Stimulated activated CD4-positive, alpha-beta T cell treated with anti-CD3 and anti-CD28 coated beads, Interleukin-4, amount 100 ng/mL, for 1 hour (primary cell): ENCODE measurements around the gene TPK1.
"Not testable (repeated sequence)": the region's sequence is repeated elsewhere in the genome, so short reads cannot be mapped to it uniquely, and the experiment has no call there.

Experiments used
- DNase-seq: peaks from one replicate; pipeline ENCODE4 v3.0.0-alpha.2; 2020

TPK1 gene

DNA sequence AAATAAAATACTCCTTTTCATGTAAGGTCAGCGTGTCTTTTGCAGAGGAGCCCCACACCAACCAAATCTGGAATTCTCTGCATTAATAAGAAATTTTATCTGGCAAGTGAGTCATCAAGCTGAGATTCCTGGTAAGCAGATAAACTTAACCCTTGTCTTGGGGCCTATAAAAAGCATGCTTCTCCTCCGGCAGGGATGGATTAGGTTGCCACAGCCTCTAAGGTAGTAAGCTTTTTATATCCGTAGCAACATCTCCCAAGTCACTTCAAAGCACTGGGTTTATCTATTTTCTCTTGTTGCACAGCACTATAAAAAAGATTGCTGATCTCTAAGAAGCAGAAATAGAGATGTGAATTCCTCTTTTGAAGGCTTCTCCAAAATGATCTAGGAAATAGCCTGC, 229.6 kb downstream of the TPK1 start:
- DNase-seq = no peak

DNA sequence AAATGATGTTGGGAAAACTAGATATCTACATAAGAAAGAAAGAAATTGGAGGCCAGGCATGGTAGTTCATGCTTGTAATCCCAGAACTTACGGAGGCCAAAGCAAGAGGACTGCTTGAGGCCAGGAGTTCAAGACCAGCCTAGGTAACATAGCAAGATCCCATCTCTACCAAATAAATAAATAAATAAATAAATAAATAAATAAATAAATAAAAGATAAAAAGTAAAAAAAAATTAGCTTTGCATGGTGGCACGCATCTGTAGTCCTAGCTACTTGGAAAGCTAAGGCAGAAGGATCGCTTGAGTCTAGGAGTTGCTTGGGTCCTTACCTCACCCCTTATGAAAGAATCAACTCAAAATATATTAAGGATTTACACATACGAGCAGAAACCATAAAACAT, 238.9 kb downstream of the TPK1 start:
- no peak for DNase-seq

DNA sequence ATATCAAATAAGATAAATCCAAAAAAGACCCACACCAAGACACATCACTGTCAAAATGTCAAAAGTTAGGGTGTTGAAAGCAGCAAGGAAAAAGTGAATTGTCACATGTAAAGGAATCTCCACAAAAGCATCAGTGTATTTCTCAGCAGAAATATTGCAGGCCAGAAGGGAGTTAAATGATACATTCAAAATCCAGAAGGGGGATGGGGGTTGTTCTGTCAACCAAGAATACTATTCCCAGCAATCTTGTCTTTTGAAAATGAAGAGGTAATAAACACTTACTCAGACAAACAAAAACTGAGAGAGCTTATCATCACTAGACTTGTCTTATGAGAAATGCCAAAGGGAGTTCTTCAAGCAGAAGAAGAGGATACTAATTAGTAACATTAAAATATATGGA, 241.3 kb downstream of the TPK1 start:
- no peak for DNase-seq

DNA sequence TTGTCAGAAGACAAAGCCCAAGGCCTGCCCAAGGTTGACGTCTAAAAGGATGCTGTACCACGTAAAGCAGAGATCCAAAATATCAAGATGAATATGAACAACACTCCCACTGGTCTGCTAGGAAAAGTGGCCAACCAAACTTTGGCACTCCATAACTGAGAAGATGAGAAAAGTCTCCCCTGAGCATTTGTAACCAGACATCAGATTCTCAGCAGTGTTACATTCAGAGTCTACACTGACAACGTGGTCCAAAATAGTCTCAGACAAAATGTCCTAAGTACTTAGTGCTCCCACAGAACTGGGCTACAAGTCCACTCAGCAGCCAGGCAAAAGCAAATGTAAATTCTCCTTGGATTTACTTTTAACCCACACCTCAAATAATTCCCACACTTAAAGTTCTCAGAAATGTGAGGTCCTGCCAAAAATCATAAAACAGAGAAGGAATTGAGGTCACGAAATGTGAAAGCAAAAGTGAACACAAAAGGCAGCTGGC, 247.2 kb downstream of the TPK1 start:
- no peak for DNase-seq

DNA sequence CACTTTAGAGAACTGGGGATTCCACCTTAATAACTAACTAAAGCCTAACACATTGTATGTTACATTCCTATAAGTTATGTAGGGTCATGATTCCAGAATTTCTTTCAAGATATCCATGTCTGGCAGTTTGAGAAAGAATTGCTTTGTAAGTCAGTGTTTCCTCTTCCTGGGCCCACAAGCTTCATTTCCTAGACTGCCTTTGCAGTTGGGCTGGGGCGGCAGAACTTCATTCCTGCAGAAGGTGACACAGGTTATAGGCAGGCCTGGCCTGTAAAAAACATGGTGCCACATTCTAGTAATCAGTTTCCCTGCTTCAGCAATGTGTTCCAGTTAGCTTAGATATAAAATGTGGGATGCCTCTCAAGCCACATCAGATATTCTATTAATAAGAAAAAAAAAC, 248.2 kb downstream of the TPK1 start:
- DNase-seq = no peak

DNA sequence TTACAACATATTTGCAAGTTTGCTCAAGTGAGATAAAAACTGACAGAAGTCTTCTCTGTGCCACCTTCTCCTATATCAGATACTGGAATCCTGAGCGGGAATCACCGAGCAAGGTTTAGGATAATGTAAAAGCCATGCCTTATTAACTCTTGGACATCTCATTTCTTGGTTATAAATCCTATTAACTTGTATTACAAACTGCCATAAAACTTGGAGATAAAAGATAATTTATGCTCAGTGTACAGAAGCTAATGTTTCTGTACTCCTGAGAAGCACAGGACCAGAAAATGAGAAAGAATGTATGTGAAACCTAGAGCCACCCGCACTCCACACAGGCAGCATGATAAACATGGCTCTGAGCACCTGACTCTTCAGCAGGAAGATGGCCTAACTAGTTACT, 251.1 kb downstream of the TPK1 start:
- DNase-seq = no peak

DNA sequence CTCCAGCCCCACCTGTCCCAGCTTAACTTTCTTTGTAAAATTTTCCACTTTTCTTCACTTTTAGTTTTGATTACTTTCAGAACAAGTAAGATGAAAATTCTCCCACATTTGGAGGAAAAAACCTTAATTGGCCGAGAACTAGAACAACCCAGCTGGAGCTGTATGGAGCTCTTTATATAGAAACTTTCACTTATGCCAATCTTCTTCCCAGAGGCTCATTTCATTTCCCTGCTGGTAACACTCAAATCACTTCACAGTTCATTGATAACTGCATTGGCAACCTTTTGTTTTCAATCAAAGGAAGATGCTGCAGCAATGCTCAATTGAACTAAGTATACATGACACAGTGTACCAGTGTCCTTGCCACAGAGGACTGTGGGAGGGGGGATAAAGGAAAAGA, 256.2 kb downstream of the TPK1 start:
- no peak for DNase-seq

DNA sequence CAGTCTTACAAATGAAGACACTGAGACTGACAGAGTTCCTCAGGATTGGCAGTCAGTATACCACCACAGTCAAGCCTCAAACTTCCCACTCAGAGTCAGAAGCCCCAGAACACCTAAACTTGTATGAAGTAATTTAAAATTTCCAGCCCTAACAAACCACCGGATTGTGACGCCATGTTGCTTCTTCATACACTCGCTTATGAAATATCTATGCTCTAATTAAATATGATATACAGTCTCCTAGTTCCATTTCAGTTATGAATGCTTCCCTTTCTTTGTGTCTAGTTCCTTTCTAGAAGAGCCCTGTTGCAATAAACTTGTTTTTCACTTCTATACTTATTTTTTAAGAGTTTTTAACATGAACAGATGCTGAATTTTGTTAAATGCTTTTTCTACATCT, 260.4 kb downstream of the TPK1 start:
- no peak for DNase-seq

DNA sequence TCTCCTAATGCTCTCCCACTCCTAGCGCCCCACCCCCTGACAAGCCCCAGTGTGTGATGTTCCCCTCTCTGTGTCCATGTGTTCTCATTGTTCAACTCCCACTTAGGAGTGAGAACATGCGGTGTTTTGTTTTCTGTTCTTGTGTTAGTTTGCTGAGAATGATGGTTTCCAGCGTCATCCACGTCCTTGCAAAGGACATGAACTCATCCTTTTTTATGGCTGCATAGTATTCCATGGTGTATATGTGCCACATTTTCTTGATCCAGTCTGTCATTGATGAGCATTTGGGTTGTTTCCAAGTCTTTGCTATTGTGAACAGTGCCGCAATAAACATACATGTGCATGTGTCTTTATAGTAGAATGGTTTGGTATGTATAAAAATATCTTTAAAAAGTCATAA, 261.1 kb downstream of the TPK1 start:
- DNase-seq = not testable (repeated sequence)

DNA sequence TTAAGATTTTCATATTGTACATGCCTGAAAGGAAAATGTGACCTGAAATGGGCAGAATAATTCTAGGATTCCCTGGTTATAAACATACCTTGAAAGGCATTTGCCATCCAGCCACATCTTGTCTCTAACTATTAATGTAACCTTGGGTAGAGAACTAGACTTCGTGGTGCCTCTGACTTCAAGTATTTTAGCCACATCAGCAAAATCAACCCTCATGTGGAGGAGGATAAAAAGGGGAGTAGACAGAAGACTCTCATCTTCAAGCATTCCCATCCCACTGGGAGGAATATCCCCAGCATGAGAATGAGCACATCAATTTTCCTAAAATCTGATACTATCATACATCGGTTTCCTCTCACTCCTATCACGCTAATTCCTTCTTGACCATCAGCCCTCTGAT, 267.6 kb downstream of the TPK1 start:
- DNase-seq = no peak

DNA sequence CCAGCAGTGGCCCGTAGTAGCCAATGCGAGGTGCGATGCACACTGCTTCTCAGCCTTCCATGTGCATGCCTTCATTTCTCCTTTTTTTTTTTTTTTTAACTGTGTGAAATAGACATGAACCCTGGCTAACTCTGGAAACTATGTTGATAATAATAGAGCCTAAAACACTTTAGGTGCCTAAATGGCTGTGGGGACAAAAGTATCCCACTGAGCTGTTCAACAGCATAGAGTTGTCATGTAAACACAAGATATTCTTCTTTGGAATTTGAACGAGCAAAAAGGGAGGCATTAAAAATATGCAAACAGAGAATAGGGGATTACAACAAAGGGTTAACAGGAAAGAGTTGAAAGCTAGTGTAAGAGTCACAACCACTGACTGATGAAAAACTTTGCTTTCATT, 270.3 kb downstream of the TPK1 start:
- DNase-seq = no peak

DNA sequence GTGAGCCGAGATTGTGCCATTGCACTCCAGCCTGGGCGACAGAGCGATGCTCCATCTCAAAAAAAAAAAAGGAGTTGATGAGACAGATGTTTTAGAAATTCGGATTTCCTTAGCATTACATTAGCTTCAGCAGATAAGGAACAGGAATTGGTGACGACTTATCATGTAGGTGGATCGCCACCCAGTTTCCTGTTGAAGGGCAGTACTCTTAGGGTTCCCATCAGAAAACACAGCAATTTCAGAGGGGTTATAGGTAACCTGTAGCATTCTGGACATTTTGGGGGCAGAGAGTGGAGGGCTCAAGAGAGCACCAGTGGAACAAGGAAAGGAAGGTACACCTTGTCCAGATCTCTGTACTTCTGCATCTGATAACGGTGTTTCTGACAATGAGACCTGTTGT, 286.0 kb downstream of the TPK1 start:
- no peak for DNase-seq

DNA sequence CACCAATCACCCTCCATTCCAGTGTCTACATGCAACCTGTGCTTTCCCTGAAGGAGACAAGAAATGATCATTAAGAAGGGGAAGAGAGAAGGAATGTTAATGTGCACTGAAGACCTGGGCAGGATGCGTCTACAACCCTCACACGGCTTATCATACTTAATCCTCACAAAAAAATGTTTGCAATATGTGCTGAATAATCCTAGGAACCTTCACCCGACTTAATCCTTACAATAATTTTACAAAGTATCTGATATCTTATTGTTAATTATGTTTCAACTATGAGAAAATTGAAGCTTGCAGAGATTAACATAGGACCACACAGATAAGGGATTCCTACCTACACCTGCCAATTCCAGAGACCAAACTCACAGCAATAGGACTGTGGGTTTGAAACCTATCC, 287.3 kb downstream of the TPK1 start:
- DNase-seq = no peak

DNA sequence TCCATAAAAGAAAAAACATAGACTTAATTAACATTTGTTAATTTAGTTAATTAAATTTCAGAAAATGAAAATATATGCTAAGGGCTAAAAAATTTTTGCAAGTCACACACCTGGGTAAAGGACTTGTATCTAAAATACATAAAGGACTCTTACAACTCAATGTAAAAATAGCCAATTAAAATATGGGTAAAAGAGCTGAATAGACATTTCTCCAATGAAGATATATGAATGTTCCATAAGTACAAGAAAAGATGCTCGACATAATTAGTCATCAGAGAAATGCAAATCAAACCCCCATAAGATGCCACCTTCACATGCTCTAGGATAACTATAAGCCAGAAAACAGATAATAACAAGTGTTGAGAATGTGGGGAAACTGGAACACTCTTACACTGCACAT, 288.0 kb downstream of the TPK1 start:
- no peak for DNase-seq

DNA sequence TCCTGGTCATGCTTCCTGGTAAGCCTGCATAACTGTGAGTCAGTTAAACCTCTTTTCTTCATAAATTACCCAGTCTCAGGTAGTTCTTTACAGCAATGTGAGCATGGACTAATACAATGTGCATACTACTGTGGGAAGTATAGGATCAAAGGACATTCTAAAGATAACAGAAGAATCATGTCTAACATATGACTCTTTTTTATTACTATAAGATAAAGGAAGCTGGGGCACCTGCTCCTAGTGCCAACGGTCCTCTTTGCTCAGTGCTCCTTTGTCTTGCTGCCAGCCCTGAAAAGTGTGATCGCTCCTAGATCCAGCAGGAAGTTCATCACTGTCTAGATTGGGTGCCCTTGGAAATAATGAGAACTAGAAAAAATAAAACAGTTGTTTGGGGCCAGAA, 289.1 kb downstream of the TPK1 start:
- no peak for DNase-seq

DNA sequence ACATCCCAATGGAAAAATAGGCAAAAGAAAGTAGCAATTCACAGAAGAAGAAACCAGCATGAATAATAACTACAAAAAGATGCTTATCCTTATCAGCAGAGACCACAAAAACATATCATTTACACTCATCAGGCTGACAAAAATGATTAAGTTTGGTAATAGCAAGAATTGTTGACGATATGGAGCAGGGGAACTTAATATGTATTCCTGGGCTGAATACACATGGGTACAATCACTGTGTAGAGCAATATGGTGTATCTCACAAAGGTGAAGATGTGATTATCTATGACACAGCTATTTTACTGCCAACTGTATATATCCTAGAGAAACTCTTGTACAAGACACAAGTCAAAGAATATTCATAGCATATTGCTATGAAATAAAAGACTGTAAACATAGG, 290.5 kb downstream of the TPK1 start:
- DNase-seq = no peak

DNA sequence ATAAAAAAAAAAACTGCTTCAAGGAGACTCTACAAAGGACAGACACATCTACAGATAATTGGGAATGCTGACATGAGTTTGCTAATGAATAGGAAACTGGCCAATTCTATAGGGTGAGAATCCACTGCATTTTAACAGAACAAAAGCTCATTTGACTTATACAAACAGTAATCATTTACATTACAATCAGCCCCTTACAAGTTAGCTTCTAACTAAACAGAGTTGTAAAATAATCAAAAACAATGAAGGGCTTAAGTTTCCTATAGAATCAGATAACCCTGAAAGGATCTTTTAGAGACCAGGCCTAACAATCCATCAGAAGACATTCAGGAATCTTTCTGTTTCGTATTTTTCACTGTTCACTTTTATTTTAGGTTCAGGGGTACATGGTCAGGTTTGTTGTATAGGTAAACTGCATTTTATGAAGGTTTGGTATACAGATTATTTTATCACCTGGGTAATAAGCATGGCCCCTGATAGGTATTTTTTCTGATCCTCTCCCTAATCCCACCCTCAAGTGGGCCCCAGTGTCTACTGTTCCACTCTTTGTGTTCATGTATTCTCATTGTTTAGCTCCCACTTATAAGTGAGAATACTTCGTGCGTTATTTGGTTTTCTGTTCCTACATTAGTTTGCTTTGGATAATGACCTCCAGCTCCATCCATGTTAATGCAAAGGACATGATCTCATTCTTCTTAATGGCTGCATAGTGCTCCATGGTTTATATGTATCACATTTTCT, 301.0 kb downstream of the TPK1 start:
- no peak for DNase-seq

DNA sequence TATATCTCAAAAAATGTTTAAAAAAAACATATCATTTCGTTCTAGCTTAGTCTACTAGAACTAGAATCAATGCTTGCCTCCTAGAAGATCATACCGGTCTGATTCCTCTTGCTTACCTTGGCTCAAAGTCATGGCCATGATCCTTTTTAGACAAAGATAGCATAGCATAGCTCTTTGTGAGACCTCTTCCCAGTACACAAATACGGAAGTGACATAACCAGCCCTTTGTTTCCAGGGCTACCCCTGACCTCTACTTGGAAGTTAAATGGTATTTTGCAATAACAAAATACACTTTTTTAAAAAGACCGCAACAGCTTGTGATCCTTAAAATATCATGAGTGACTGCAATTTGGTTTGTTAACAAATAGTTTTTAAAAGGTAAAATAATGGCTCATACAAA, 301.7 kb downstream of the TPK1 start:
- DNase-seq = no peak

DNA sequence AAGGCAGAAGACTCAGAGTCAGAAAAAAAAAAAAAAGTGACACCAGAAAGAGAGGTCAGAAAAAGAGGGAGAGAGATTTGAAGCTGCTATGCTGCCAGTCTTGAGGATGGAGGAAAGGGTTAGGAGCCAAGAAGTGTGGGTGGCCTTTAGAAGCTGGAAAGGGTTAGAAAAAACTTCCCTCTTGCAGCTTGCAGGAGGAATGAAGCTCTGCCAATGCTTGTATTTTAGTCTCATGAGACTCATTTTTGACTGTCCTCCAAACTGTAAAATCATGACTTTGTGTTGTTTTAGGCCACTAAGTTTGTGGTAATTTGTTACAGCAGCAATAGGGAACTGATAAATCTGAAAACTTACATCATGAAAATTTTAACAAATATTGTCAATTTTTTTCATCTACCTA, 304.7 kb downstream of the TPK1 start:
- no peak for DNase-seq

DNA sequence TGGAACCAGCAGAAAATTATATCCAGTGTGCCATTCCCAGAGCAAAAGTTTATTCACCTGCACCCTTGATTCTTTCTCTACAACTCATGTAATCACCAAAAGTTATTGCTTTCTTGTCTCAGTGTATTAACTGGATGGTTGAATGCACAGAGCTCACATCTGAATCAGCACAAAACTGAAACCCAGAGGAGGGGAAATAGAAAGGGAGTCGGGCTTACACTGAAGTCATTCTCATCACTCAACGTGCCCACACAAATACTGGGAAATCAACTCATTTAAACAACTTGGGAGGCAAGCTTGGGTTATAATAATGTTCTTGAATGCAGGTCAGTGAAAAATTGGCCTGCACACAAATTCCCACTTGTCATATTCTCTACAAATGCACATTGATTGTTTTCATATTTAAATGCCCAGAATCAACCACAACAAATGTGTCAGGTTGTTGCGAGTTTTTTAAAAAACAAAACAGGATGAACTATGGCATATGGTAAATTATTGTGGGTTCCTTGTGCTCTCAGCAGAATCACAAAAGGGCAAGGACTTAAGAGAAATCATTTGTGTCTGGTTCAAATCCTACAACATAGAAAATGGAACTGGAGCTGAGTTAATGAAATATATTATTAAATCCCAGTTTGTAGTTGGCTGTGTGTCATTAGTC, 306.5 kb downstream of the TPK1 start:
- DNase-seq = no peak

DNA sequence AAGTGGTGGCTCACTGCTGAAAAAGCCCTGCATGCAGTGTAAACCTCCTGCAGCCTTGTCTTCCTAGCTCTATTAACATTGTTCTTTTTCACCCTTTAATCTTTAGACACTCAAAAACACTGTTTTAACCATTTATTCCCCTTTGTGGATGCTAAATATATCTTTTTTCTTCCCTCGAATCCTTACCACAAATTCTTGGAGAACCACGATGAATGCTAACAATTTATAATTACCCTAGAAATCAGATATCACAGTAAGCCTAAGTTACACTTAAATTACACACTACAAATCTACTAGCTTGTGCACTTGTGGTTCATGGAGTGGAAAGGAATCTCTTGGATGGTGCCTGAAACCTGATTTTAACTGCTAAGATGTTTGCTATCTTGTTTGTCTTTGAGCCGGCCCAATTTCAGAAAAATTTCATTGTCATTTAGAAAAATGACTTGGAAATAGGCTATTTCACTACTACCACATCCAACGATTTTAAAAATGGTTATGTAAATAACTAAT, 307.3 kb downstream of the TPK1 start:
- no peak for DNase-seq

DNA sequence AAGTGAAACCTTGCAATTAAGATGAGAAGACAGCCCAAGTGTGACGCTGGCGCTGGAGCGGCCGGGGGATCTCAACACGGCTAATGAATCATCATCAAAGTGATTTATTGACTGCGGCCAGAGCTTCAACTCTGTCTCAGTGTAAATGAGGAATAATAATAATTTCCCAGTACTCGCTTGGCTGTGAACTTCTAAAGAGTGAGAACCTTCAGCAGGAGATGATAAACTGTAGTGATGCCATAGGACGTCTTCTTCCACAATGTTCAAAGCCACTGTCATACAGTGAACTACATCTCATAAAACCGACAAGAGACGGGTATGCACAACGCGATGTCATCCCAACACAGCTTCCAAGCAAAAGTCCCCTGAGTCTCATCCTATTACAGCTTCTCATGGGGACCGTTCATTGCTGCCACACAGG, 308.8 kb downstream of the TPK1 start:
- DNase-seq = no peak

DNA sequence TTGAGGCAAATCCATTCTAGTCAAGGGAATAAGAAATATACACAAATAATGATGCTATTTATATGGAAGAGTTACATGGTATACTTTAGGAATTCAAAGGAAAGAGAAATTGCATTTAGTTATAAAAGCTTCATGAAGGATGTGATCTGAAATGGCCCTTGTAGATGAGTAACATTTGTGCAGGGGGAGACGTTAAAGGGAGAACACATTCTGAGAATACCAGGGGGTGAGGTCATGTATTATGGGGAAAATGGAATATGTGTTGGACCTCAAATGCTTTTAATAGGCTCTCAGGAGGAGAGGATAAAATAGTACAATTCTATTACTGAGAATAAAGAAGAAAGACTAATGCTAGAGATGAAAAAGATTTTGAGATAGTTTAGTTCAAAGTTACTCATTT, 309.9 kb downstream of the TPK1 start:
- no peak for DNase-seq

DNA sequence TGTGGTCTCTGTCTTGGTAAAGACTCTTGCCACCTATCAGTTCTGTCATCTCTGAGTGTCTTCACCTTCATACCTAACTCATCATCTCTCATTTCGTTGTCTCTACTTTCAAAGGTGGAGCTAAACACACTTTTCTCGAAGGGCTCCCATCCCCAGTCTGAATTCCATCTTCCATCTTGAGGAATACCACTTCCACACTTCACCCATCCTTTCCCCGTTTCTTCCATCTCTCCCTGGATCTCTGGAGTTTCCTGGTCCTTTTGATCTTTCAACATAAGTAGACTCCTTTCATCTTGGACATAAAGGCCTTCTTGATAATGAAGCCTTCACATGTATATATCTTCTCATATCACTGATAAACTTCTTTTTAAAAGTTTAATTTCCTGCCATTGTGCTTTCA, 311.6 kb downstream of the TPK1 start:
- DNase-seq = no peak

DNA sequence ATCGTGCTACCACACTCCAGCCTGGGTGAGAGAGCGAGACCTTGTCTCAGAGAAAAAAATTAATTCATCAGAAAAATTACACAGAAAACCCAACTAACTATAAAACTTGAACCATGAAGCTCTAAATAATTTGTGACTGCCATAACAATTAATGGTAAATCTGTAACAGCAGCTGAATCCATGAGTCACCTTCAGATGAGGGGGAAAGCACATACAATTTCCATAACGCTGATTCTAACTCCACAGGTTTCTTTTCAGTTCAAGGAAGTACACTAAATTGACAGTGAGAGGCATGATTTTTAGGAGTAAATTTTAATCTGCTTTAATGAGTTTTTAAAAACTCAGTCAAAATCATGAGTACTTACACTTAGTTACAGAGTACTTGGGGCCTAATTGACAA, 312.2 kb downstream of the TPK1 start:
- DNase-seq = no peak
